Measurements from ENCODE around the gene CHRNA4. TPM values are rescaled to one million over a fixed set of nuclear protein-coding genes. Genes with fewer than 3 reads are reported as not detected.

CHRNA4 gene
- not detected for total RNA-seq

DNA sequence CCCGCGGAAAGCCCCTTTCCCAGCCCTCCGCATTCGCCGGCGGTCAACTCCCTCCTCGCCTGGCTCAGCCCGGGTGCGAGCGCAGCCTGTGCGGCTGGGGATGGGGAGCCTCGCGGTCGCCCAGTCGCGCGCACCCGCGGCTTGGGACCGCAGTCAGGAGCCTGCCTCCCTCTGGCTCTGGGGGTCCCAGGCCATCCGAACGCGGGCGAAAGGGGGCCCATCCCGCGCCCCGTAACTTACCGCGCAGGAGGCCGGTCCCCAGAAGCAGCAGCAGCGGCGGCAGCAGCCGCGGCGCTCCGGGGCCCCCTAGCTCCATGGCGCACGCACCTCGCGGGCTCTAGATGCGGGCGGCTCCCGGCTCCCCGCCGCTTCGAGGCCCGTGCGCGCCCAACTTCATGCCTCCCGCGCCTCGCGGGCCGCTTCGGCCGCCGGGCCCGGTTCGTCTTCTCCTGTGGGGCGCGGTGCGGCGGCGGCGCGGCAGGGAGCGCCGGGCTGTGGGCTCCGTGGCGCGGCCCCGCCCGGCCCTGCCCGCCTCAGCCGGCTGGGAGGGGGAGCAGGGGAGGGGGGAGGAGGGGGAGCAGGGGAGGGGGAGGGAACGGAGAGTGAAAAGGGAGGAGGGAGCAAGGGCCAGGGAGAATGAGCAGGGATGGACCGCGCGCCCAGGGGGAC lies at the start of gene CHRNA4:
Gene CHRNA4 (minus strand): TSS at position 500 of the 669 bp plus-strand sequence. CDS start 184 bp downstream, at position 316.
- POLR2A ChIA-PET, result no interaction called here

DNA sequence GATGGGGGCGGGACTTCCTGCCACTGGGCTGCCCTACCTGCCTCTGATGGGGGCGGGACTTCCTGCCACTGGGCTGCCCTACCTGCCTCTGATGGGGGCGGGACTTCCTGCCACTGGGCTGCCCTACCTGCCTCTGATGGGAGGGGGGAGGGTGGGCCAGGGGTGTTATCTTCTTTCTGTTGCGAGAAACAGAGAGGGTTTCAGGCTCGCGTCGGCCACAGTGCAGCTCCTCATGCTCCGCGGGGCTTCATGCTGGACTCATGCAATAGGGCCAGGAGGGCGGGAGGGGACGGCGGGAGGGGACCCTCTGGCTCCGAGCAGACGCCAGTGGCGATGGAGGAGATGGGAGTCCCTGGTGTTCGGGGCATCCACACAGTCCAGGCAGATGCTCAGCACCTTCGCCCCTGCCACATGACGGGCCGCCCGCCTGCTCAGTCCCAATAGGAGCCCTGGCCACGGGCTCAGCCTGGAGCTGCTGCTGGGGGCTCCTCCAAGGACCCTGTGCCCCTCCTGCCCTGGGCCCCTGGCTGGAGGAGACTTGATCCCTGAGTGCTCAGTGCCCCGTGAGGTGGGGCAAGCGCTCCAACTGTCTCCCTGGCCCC lies 48.8 kb upstream of the CHRNA4 start:
- no peaks in the 10 kb centered on the region for H3K9me3 Mint-ChIP-seq (ENCODE audit: insufficient read depth)
- no peaks in the 10 kb centered on the region for H3K27me3 Mint-ChIP-seq (ENCODE audit: low read depth)
- peaks cover 7% of the 10 kb centered on the region for H3K4me1 Mint-ChIP-seq (ENCODE audit: low read depth)
- H3K27ac Mint-ChIP-seq, result no peak overlapping the region
- ATAC-seq, result no peak
- ChIA-PET POLR2A (no interaction called here), CTCF (interaction anchor here (0.6 kb wide), 1 partner anchor 86 kb away, joined by 3 read pairs; no protein-coding TSS in a partner anchor)
- no peaks in the 10 kb centered on the region for H3K36me3 Mint-ChIP-seq (ENCODE audit: low read depth)
- H3K4me3 Mint-ChIP-seq, result no peak overlapping the region
- no peak for DNase-seq

More for the DNA sequence above, at the start of gene CHRNA4:
- no peaks in the 10 kb centered on the region for H3K4me1 Mint-ChIP-seq (ENCODE audit: low read depth)
- H3K4me3 Mint-ChIP-seq, result no peak within 1 kb of the TSS
- ATAC-seq (peak; percentile 40), DNase-seq (no peak)
- no peaks in the 10 kb centered on the region for H3K36me3 Mint-ChIP-seq (ENCODE audit: low read depth)
- H3K27ac Mint-ChIP-seq, result no peak within 1 kb of the TSS
- H3K27me3 Mint-ChIP-seq (ENCODE audit: low read depth), result peaks cover 12% of the 10 kb centered on the region
- CTCF ChIA-PET, result no interaction called here
- no peaks in the 10 kb centered on the region for H3K9me3 Mint-ChIP-seq (ENCODE audit: insufficient read depth)

DNA sequence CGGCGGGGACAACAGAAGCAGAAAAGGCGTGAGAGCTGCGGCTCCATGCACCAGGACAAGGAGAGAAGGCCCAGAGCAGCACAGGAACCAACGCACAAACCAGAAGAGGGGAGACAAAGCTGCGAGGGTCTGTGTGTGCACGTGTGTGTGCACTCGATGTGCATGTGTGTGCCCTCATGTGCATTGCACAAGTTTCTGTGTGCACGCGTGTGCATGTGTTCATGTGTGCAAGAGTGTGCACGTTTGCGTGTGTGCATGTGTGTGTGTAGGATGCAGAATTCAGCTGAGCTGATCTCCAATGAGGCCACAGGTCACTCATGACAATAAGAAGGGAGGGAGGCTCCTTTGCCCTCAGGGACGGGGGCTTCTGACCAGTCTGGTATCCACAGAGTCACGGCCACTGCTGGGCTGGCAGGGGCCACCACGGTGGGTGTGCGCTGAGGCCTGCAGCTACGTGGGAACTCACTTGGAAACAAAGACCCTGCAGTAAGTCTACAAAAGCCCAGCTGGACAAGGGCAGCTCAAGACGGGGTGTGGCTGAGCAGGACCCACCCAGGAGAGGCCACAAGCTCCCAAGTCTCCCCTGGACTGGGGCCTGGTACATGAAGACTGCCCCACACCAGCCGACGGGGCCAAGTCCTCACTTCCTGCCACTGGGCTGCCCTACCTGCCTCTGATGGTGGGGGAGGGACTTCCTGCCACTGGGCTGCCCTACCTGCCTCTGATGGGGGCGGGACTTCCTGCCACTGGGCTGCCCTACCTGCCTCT lies 48.1 kb upstream of the CHRNA4 start:
- Mint-ChIP-seq H3K27ac (no peak overlapping the region), H3K36me3 (ENCODE audit: low read depth) (no peaks in the 10 kb centered on the region), H3K27me3 (ENCODE audit: low read depth) (no peaks in the 10 kb centered on the region), H3K9me3 (ENCODE audit: insufficient read depth) (no peaks in the 10 kb centered on the region), H3K4me3 (no peak overlapping the region), H3K4me1 (ENCODE audit: low read depth) (peaks cover 7% of the 10 kb centered on the region)
- ATAC-seq, result no peak
- ChIA-PET POLR2A (no interaction called here), CTCF (interaction anchor here (0.6 kb wide), 1 partner anchor 87 kb away, joined by 3 read pairs; no protein-coding TSS in a partner anchor)
- DNase-seq, result no peak

DNA sequence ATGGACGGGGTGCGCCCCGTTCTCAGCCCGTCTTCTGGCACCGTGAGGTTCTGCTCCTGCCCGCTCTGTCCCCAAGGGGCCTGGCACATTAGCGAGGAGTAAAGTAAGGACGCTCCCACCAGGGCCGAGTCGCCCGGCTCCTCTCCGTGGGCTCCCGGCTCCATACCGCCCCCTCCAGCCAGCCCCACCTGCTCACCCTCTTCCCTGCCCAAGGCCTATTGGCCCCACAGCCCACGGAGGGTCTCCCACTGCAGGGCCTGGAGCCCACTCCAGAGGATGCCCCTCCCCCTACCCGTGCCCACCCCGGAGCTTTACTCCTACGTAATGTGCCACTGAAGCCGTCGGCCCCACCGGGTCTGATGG lies 47.5 kb upstream of the CHRNA4 start:
- Mint-ChIP-seq H3K4me1 (ENCODE audit: low read depth) (peaks cover 7% of the 10 kb centered on the region), H3K9me3 (ENCODE audit: insufficient read depth) (no peaks in the 10 kb centered on the region), H3K27ac (no peak overlapping the region), H3K27me3 (ENCODE audit: low read depth) (no peaks in the 10 kb centered on the region), H3K36me3 (ENCODE audit: low read depth) (no peaks in the 10 kb centered on the region), H3K4me3 (no peak overlapping the region)
- CTCF ChIA-PET, result no interaction called here
- DNase-seq, result no peak
- POLR2A ChIA-PET, result no interaction called here
- no peak for ATAC-seq

DNA sequence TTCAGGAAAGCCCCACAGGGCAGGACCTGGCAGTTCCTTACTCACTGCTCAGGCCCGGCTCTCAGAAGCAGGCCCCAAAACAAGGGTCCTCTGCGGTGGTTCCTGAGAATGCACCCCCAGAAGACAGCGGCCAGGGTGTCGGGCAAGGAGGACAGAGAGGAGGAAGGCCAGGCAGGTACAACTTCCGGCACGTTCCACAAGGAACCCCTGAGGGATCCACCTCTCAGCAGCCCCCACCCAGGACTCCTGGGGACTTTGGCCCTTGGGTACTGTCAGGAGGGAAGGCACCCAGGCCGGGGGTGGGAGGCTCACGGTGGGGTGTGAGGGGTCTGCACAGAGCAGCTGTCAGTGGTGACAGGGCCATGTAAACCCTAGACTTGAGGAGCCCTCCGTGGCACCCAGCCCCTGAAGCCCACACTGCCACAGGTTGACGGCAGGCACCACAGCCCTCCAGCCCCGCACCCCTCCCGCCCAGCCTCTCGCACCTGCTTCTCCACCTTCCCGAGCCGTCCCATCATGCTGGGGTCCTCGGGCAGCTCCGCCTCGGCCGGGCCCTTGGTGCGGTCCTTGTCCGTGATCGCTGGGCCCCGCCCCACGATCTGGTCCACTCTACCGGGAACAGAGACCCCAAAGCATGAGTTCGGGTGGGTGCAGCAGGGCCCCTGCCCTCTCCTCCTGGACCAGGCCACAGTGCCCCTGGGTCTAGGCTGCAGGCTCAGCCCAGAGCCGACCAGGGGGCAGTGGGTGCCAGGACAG lies 47.0 kb upstream of the CHRNA4 start:
- no peaks in the 10 kb centered on the region for H3K27me3 Mint-ChIP-seq (ENCODE audit: low read depth)
- ChIA-PET POLR2A (no interaction called here), CTCF (no interaction called here)
- no peak overlapping the region for H3K4me3 Mint-ChIP-seq
- no peak for ATAC-seq
- peaks cover 7% of the 10 kb centered on the region for H3K4me1 Mint-ChIP-seq (ENCODE audit: low read depth)
- no peaks in the 10 kb centered on the region for H3K9me3 Mint-ChIP-seq (ENCODE audit: insufficient read depth)
- DNase-seq, result no peak
- H3K36me3 Mint-ChIP-seq (ENCODE audit: low read depth), result no peaks in the 10 kb centered on the region
- H3K27ac Mint-ChIP-seq, result no peak overlapping the region

DNA sequence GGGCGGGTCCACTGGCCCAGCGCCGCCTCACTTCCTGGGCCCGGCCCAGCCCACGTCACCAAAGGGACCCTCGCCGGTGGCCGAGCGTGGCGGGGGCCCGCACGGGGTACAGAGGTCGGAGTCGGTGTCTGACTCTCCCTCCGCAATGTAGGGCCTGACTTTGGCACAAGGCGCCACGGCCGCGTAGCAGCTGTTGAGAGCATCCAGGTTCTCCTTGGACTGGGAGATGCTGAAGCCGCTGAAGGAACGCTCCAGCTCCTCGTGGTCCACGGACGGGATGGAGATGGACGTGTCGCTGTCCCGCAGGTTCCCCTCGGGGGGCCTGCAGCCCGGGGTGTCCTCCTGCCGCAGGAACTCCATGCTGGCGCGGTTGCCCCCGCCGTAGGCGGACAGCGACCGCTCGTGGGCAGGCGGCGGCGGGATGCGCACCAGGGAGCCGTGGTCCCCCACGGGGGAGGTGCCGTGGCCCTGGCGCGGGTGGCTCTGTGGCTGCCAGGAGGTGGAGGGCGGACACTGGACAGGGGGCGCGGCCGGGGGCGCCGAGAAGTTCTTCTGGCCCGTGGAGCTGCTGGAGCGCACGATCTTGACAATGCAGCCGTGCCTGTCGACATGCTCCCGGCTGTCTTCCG lies 45.6 kb upstream of the CHRNA4 start:
- no peaks in the 10 kb centered on the region for H3K36me3 Mint-ChIP-seq (ENCODE audit: low read depth)
- POLR2A ChIA-PET, result no interaction called here
- no peaks in the 10 kb centered on the region for H3K9me3 Mint-ChIP-seq (ENCODE audit: insufficient read depth)
- H3K27ac Mint-ChIP-seq, result no peak overlapping the region
- CTCF ChIA-PET, result no interaction called here
- H3K4me3 Mint-ChIP-seq, result no peak overlapping the region
- DNase-seq (no peak), ATAC-seq (no peak)
- H3K27me3 Mint-ChIP-seq (ENCODE audit: low read depth), result no peaks in the 10 kb centered on the region
- H3K4me1 Mint-ChIP-seq (ENCODE audit: low read depth), result peaks cover 3% of the 10 kb centered on the region

DNA sequence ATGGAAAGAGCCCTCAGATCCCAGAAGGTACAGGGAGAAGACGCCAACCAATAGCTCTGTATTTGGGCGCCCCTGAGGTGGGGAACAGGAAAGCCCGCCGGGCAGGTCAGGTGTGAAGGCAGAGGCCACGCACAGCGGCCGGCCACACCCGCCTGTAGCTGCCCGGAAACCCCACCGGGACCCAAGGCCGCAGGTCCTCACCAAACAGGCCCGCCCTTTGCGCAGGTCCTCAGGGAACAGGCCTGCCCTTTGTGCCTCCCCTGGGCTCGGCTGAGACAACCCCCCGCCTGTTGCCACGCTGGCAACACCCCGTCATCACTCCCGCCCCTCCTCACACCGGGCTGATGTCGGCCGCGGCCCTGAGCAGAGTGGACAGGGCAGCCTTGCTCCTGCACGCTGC lies 44.9 kb upstream of the CHRNA4 start:
- ChIA-PET POLR2A (no interaction called here), CTCF (no interaction called here)
- Mint-ChIP-seq H3K4me3 (no peak overlapping the region), H3K36me3 (ENCODE audit: low read depth) (no peaks in the 10 kb centered on the region), H3K4me1 (ENCODE audit: low read depth) (no peaks in the 10 kb centered on the region), H3K9me3 (ENCODE audit: insufficient read depth) (no peaks in the 10 kb centered on the region), H3K27me3 (ENCODE audit: low read depth) (no peaks in the 10 kb centered on the region), H3K27ac (no peak overlapping the region)
- ATAC-seq (no peak), DNase-seq (no peak)

DNA sequence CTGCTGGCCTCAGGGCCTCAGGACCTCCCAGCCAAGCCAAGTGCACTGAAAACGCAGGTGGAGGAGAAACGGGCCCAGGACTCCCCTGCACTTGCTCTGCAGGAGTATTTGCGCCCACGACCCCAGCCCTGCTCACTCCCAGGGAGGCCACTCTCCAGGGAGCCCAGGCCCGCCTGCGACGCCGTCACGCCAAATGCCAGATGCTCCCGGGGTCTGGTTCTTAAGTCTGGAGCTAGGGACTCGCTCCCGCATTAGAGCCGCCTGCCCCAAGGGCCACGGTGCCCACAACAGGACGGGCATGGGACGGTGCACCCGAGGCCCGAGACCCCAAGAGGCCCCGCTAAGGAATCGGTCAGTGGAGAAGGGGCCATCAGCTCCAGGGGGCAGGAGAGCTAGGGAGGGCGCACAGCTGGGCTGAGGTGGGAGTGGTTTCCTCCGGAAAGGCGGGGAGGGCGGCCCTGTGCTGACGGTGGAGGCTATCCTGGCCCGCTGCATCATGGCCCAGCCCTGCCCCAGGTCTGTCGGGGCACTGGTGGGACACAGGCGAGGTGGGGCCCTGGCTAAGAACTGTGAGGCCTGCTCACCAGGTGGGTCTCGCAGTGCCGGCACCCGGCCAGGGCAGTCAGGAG lies 44.1 kb upstream of the CHRNA4 start:
- no peak for ATAC-seq
- CTCF ChIA-PET, result no interaction called here
- no peaks in the 10 kb centered on the region for H3K27me3 Mint-ChIP-seq (ENCODE audit: low read depth)

DNA sequence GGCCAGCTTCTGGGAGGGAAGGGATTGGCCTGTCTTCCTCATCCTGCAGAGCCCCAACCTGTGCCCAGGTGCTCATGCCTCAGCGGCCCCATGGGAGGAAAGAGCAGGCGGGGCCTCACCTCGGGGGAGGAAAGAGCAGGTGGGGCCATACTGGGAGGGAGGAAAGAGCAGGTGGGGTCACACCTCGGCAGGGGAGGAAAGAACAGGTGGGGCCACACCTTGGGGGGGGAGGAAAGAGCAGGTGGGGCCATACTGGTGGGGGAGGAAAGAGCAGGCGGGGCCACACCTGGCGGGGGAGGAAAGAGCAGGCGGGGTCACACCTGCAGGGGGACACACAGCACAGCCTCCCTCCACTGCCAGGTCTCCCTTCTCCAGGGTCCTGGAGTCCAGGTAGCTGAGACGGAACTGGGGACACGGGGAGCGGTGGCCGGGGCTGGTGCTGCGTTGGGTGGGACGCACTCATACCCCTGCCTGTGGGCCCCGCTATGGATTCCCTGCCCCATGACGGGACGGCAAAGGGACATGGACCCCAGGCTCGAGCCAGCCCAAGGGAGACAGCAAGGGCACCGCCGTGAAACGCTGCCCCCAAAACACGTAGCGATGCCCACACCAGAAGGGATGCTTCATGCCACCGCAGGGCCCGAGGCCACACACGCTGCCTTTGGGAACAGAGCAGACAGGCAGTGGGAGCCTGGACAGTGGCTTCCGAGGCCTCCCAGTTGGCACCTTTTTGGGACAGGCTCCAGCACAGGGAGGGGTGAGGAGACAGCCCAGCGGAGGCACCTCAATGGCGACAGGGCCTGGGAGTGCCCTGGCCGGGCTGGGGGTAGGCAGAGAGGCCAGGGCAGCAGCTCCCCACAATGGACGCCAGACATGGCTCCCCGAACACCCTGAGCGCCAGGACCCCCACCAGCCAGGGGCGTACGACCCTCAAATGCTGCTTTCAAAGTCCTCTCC lies 43.3 kb upstream of the CHRNA4 start:
- Mint-ChIP-seq H3K4me1 (ENCODE audit: low read depth) (no peaks in the 10 kb centered on the region), H3K9me3 (ENCODE audit: insufficient read depth) (no peaks in the 10 kb centered on the region), H3K4me3 (no peak overlapping the region), H3K27ac (no peak overlapping the region), H3K27me3 (ENCODE audit: low read depth) (no peaks in the 10 kb centered on the region), H3K36me3 (ENCODE audit: low read depth) (no peaks in the 10 kb centered on the region)
- CTCF ChIA-PET, result no interaction called here
- DNase-seq (no peak), ATAC-seq (no peak)
- POLR2A ChIA-PET, result no interaction called here

More for the DNA sequence above, 44.1 kb upstream of the CHRNA4 start:
- POLR2A ChIA-PET, result no interaction called here
- Mint-ChIP-seq H3K36me3 (ENCODE audit: low read depth) (no peaks in the 10 kb centered on the region), H3K4me1 (ENCODE audit: low read depth) (no peaks in the 10 kb centered on the region), H3K9me3 (ENCODE audit: insufficient read depth) (no peaks in the 10 kb centered on the region), H3K27ac (no peak overlapping the region), H3K4me3 (no peak overlapping the region)
- no peak for DNase-seq

DNA sequence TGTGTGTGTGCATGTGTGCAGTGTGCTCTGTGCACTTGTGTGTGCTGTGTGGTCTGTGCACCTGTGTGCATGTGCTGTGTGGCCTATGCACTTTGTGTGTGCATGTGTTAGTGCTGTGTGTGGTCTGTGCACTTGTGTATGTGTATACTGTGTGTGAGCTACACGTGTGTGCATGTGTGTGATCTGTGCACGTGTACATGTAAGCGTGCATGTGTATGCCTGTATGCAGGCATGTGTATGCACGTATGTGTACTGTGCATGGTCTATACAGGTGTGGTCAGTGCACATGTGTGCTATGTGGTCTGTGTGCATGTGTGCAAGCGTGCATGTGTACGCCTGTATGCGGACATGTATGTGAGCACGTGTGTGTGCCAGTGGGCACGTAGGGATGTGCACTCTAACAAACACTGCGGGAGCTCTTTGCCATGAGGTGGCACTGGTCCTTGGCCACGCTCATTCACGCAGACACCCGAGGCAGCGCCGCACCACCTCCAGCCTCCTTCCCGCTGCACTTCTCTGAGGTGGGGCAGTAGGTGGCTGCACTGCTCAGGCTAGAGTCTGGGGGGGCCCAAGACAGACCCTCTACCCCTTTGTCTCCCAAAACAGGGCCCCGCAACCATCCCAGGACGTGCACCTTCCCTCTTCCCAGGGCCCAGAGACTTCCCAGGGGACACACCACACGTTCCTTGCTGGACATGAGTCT lies 42.4 kb upstream of the CHRNA4 start:
- no peak for ATAC-seq
- DNase-seq, result no peak
- H3K4me3 Mint-ChIP-seq, result no peak overlapping the region
- ChIA-PET CTCF (no interaction called here), POLR2A (no interaction called here)
- H3K4me1 Mint-ChIP-seq (ENCODE audit: low read depth), result no peaks in the 10 kb centered on the region
- no peaks in the 10 kb centered on the region for H3K9me3 Mint-ChIP-seq (ENCODE audit: insufficient read depth)
- no peak overlapping the region for H3K27ac Mint-ChIP-seq
- no peaks in the 10 kb centered on the region for H3K27me3 Mint-ChIP-seq (ENCODE audit: low read depth)
- no peaks in the 10 kb centered on the region for H3K36me3 Mint-ChIP-seq (ENCODE audit: low read depth)

Data from activated CD8-positive, alpha-beta T cell treated with anti-CD3 and anti-CD28 coated beads, Interleukin-2, amount 10 ng/mL, durations not matched to agents 7 days and 5 days (primary cell).